HEK293 (cell line): ENCODE data around the gene TAS1R2.
A peak's percentile ranks its signal among the peaks of the same experiment; 100 is the strongest.

Experiments
- GFI1B ChIP-seq: fragments of 450-650 bp; formaldehyde crosslinking; IDR thresholded peaks from 2 replicates; pipeline ENCODE4 v1.5.1; 2016; ENCODE audit warnings: missing biosample characterization, missing genetic modification characterization
- REPIN1 ChIP-seq: fragments of 450-650 bp; formaldehyde crosslinking; IDR thresholded peaks from 2 replicates; pipeline ENCODE4 v1.5.1; 2017; ENCODE audit warnings: missing biosample characterization, missing genetic modification characterization, low read depth
- ZBTB10 ChIP-seq: fragments of 450-650 bp; formaldehyde crosslinking; IDR thresholded peaks from 2 replicates; pipeline ENCODE4 v1.5.1; 2016; ENCODE audit warnings: missing biosample characterization, missing genetic modification characterization
- ZBTB6 ChIP-seq: fragments of 450-650 bp; formaldehyde crosslinking; IDR thresholded peaks from 2 replicates; pipeline ENCODE4 v1.5.1; 2017; ENCODE audit warnings: missing biosample characterization, missing genetic modification characterization
- ZFP69B ChIP-seq: fragments of 450-650 bp; formaldehyde crosslinking; IDR thresholded peaks from 2 replicates; pipeline ENCODE4 v1.5.1; 2016; ENCODE audit warnings: missing biosample characterization, missing genetic modification characterization
- ZNF169 ChIP-seq: fragments of 450-650 bp; formaldehyde crosslinking; IDR thresholded peaks from 2 replicates; pipeline ENCODE4 v1.5.1; 2016; ENCODE audit warnings: missing biosample characterization, missing genetic modification characterization
- ZNF175 ChIP-seq: fragments of 450-650 bp; formaldehyde crosslinking; IDR thresholded peaks from 2 replicates; pipeline ENCODE4 v1.5.1; 2016; ENCODE audit warnings: missing biosample characterization, missing genetic modification characterization
- ZNF18 ChIP-seq: fragments of 450-650 bp; formaldehyde crosslinking; IDR thresholded peaks from 2 replicates; pipeline ENCODE4 v1.5.1; 2016; ENCODE audit warnings: missing biosample characterization, missing genetic modification characterization
- ZNF214 ChIP-seq: fragments of 450-650 bp; formaldehyde crosslinking; IDR thresholded peaks from 2 replicates; pipeline ENCODE4 v1.5.1; 2017; ENCODE audit warnings: missing biosample characterization, mild to moderate bottlenecking, missing genetic modification characterization, borderline replicate concordance
- ZNF239 ChIP-seq: fragments of 450-650 bp; formaldehyde crosslinking; IDR thresholded peaks from 2 replicates; pipeline ENCODE4 v1.5.1; 2016; ENCODE audit warnings: missing biosample characterization, missing genetic modification characterization
- ZNF280C ChIP-seq: fragments of 450-650 bp; formaldehyde crosslinking; IDR thresholded peaks from 2 replicates; pipeline ENCODE4 v1.5.1; 2016; ENCODE audit warnings: missing biosample characterization, missing genetic modification characterization
- ZNF280D ChIP-seq: fragments of 450-650 bp; formaldehyde crosslinking; IDR thresholded peaks from 2 replicates; pipeline ENCODE4 v1.5.1; 2016; ENCODE audit warnings: missing biosample characterization, missing genetic modification characterization
- ZNF292 ChIP-seq: fragments of 450-650 bp; formaldehyde crosslinking; IDR thresholded peaks from 2 replicates; pipeline ENCODE4 v1.5.1; 2016; ENCODE audit warnings: low read depth, missing biosample characterization, missing genetic modification characterization, borderline replicate concordance
- ZNF311 ChIP-seq: fragments of 450-650 bp; formaldehyde crosslinking; IDR thresholded peaks from 2 replicates; pipeline ENCODE4 v1.5.1; 2017; ENCODE audit warnings: missing biosample characterization, missing genetic modification characterization, borderline replicate concordance
- ZNF366 ChIP-seq: fragments of 450-650 bp; formaldehyde crosslinking; conservative IDR thresholded peaks from 2 replicates; pipeline ENCODE4 v1.5.1; 2016; ENCODE audit warnings: missing biosample characterization, missing genetic modification characterization
- ZNF521 ChIP-seq: fragments of 450-650 bp; formaldehyde crosslinking; IDR thresholded peaks from 2 replicates; pipeline ENCODE4 v1.5.1; 2017; ENCODE audit warnings: missing biosample characterization, mild to moderate bottlenecking, missing genetic modification characterization
- ZNF529 ChIP-seq: fragments of 450-650 bp; formaldehyde crosslinking; IDR thresholded peaks from 2 replicates; pipeline ENCODE4 v1.5.1; 2017; ENCODE audit warnings: missing genetic modification characterization, missing biosample characterization; ENCODE audit not compliant: insufficient replicate concordance
- ZNF560 ChIP-seq: fragments of 450-650 bp; formaldehyde crosslinking; IDR thresholded peaks from 2 replicates; pipeline ENCODE4 v1.5.1; 2017; ENCODE audit warnings: missing biosample characterization, missing genetic modification characterization, borderline replicate concordance
- ZNF658 ChIP-seq: fragments of 450-650 bp; formaldehyde crosslinking; IDR thresholded peaks from 2 replicates; pipeline ENCODE4; 2016; ENCODE audit warnings: missing biosample characterization, missing genetic modification characterization
- ZNF660 ChIP-seq: fragments of 450-650 bp; IDR thresholded peaks from 2 replicates; pipeline ENCODE4 v1.5.1; 2018; ENCODE audit warnings: missing biosample characterization, mild to moderate bottlenecking, missing genetic modification characterization
- ZNF837 ChIP-seq: fragments of 450-650 bp; formaldehyde crosslinking; IDR thresholded peaks from 2 replicates; pipeline ENCODE4 v1.5.1; 2016; ENCODE audit warnings: missing biosample characterization, missing genetic modification characterization
- TF ChIP-seq, protein P1 (sequence below): fragments of 450-650 bp; formaldehyde crosslinking; IDR thresholded peaks from 2 replicates; pipeline ENCODE4 v1.5.1; 2016; ENCODE audit warnings: missing biosample characterization, missing genetic modification characterization, borderline replicate concordance

Gene TAS1R2

DNA sequence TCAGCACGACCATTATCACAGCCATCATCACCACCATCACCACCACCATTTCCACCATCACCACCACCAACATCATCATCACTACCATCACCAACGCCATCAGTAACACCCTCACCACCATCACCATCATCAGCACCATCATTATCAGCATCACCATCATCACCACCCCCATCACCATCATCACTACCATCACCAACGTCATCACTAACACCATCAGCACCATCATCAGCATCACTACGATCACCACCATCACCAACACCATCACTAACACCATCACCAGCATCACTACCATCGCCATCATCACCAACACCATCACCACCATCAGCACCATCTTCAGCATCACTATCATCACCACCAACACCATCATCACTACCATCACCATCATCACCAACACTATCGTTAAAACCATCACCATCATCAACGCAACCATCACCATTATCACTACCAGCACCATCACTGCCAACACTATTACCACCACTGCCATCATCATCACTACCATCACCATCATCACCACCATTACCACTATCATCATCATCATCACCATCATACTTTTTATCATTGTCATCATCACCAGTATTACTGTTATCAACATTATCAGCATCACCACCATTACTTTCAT, 1.3 kb downstream of the TAS1R2 start (continued):
- TF ChIP-seq ZNF366 (tag by site-specific recombination) (no peak), ZBTB6 (no peak), ZNF658 (tag by site-specific recombination) (peak; percentile 85), ZNF239 (tag by site-specific recombination) (peak; percentile 40; the same call in 1 of the 2 replicates), REPIN1 (no peak), ZNF521 (tag by site-specific recombination) (peak; percentile 37; the same call in 1 of the 2 replicates), ZFP69B (tag by site-specific recombination) (no peak), ZNF660 (tag by site-specific recombination) (no peak), ZNF529 (no peak), GFI1B (tag by site-specific recombination) (no peak), ZNF560 (no peak), ZBTB10 (tag by site-specific recombination) (no peak), ZNF175 (no peak), ZNF214 (tag by site-specific recombination) (no peak), ZNF169 (tag by site-specific recombination) (0 out of 2 replicates have a peak, but pooled peaks have one; percentile 11), ZNF280C (tag by site-specific recombination) (no peak), ZNF837 (tag by site-specific recombination) (no peak), ZNF280D (tag by site-specific recombination) (no peak), ZNF18 (no peak), ZNF292 (tag by site-specific recombination) (no peak), ZNF311 (tag by site-specific recombination) (0 out of 2 replicates have a peak, but pooled peaks have one; percentile 41)
- TF ChIP-seq, protein P1, sequence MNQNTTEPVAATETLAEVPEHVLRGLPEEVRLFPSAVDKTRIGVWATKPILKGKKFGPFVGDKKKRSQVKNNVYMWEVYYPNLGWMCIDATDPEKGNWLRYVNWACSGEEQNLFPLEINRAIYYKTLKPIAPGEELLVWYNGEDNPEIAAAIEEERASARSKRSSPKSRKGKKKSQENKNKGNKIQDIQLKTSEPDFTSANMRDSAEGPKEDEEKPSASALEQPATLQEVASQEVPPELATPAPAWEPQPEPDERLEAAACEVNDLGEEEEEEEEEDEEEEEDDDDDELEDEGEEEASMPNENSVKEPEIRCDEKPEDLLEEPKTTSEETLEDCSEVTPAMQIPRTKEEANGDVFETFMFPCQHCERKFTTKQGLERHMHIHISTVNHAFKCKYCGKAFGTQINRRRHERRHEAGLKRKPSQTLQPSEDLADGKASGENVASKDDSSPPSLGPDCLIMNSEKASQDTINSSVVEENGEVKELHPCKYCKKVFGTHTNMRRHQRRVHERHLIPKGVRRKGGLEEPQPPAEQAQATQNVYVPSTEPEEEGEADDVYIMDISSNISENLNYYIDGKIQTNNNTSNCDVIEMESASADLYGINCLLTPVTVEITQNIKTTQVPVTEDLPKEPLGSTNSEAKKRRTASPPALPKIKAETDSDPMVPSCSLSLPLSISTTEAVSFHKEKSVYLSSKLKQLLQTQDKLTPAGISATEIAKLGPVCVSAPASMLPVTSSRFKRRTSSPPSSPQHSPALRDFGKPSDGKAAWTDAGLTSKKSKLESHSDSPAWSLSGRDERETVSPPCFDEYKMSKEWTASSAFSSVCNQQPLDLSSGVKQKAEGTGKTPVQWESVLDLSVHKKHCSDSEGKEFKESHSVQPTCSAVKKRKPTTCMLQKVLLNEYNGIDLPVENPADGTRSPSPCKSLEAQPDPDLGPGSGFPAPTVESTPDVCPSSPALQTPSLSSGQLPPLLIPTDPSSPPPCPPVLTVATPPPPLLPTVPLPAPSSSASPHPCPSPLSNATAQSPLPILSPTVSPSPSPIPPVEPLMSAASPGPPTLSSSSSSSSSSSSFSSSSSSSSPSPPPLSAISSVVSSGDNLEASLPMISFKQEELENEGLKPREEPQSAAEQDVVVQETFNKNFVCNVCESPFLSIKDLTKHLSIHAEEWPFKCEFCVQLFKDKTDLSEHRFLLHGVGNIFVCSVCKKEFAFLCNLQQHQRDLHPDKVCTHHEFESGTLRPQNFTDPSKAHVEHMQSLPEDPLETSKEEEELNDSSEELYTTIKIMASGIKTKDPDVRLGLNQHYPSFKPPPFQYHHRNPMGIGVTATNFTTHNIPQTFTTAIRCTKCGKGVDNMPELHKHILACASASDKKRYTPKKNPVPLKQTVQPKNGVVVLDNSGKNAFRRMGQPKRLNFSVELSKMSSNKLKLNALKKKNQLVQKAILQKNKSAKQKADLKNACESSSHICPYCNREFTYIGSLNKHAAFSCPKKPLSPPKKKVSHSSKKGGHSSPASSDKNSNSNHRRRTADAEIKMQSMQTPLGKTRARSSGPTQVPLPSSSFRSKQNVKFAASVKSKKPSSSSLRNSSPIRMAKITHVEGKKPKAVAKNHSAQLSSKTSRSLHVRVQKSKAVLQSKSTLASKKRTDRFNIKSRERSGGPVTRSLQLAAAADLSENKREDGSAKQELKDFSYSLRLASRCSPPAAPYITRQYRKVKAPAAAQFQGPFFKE, result 0 out of 2 replicates have a peak, but pooled peaks have one; percentile 25
